Hepatocyte (in vitro differentiated cells): ENCODE data around the gene CDC42EP5. TPM values are rescaled to one million over a fixed set of nuclear protein-coding genes. Genes with fewer than 3 reads are reported as not detected.

Experiments
- DNase-seq: peaks from one replicate; pipeline ENCODE4 v3.0.0-alpha.2; 2016; ENCODE audit warnings: low spot score
- H2AFZ ChIP-seq: fragments of 200-600 bp; sonication (generic); 2 replicates; pipeline ENCODE4 v1.6.0; 2016; ENCODE audit warnings: antibody characterized with exemption, mild to moderate bottlenecking
- H3K27ac ChIP-seq: fragments of 200-600 bp; sonication (generic); 2 replicates; pipeline ENCODE4 v1.5.1; 2016; ENCODE audit warnings: mild to moderate bottlenecking
- H3K27me3 ChIP-seq: fragments of 200-600 bp; sonication (generic); 2 replicates; pipeline ENCODE4 v1.6.1; 2016
- H3K36me3 ChIP-seq: fragments of 200-600 bp; sonication (generic); replicated peaks from 2 replicates; pipeline ENCODE4 v1.5.1; 2016; ENCODE audit warnings: low read depth; ENCODE audit not compliant: insufficient read depth
- H3K4me1 ChIP-seq: fragments of 200-600 bp; sonication (generic); 2 replicates; pipeline ENCODE4 v1.5.1; 2016; ENCODE audit warnings: mild to moderate bottlenecking, moderate library complexity; ENCODE audit not compliant: insufficient read depth
- H3K4me2 ChIP-seq: fragments of 200-600 bp; sonication (generic); 2 replicates; pipeline ENCODE4 v1.6.0; 2016
- H3K4me3 ChIP-seq: fragments of 200-600 bp; sonication (generic); 2 replicates; pipeline ENCODE4 v1.5.1; 2016; ENCODE audit warnings: mild to moderate bottlenecking
- H3K79me2 ChIP-seq: fragments of 200-600 bp; sonication (generic); 2 replicates; pipeline ENCODE4 v1.6.0; 2017; ENCODE audit warnings: mild to moderate bottlenecking
- H3K9me2 ChIP-seq: fragments of 200-600 bp; sonication (generic); replicated peaks from 2 replicates; pipeline ENCODE4 v1.6.0; 2017; ENCODE audit warnings: mild to moderate bottlenecking; ENCODE audit not compliant: insufficient read depth
- H3K9me3 ChIP-seq: fragments of 200-600 bp; sonication (generic); 2 replicates; pipeline ENCODE4 v1.5.1; 2016; ENCODE audit warnings: low read depth, mild to moderate bottlenecking
- H4K20me1 ChIP-seq: fragments of 200-600 bp; sonication (generic); 2 replicates; pipeline ENCODE4 v1.6.0; 2016; ENCODE audit warnings: mild to moderate bottlenecking; ENCODE audit not compliant: insufficient read depth, poor library complexity, severe bottlenecking
- EZH2 ChIP-seq: fragments of 200-600 bp; sonication (generic); IDR thresholded peaks from 2 replicates; pipeline ENCODE4 v1.6.1; 2016; ENCODE audit warnings: antibody characterized with exemption, mild to moderate bottlenecking, borderline replicate concordance
- EZH2phosphoT487 ChIP-seq: fragments of 200-600 bp; sonication (generic); IDR thresholded peaks from one replicate; pipeline ENCODE4 v1.6.1; 2018; ENCODE audit warnings: antibody characterized with exemption, mild to moderate bottlenecking, low read depth, moderate library complexity; ENCODE audit not compliant: unreplicated experiment, severe bottlenecking
- WGBS: methylation state at CpG from one replicate; pipeline ENCODE4 v1.1.6; 2016; ENCODE audit warnings: low lambda C conversion rate; ENCODE audit errors: missing lambda C conversion rate; 5-methylcytosine and 5-hydroxymethylcytosine counted together
- polyA plus RNA-seq: library from polyadenylated mRNA; unstranded; fragments of >200 nt; fragmentation: Nextera tagmentation; extraction: Ambion mirVana; gene quantifications from 2 replicates; pipeline ENCODE4 v1.2.1, GENCODE V29; 2016
- total RNA-seq: library from RNA; depleted of rRNA; stranded (reverse); fragments of >200 nt; gene quantifications from 2 replicates; pipeline ENCODE4 v1.2.3, GENCODE V29; 2014
- TF ChIP-seq, protein P1 (sequence below): fragments of 200-600 bp; sonication (generic); IDR thresholded peaks from 2 replicates; pipeline ENCODE4 v1.5.1; 2016; ENCODE audit warnings: antibody characterized with exemption, mild to moderate bottlenecking; ENCODE audit not compliant: poor library complexity

Gene CDC42EP5
- total and polyA plus RNA-seq, 2 experiments from 2014 or later = 46.8 to 71.2 TPM

DNA sequence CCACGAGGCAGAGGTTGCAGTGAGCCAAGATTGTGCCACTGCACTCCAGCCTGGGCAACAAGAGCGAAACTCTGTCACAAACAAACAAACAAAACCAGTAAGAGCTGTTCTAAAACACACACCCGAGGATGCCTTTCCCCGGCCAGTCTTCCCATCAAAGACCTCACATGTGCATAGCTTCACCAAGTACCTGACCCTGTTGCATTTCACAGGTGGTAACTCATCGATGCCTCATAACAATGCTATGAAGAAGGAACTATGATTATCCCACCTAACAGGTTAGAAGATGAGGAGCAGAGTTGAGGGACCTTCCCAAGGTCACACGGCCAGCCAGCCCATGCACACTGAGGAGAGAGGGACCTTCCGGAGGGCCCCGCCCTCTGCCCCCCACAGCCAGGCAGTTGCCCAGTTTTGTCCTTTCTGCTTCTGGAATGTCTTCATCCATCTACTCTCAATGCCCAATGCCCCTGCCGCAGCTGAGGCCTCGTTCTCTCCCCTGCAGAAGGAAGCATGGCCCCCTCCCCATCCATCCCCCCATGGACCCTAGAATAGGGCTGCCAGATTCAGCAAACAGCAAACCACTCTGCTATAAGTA, 40.9 kb downstream of the CDC42EP5 start:
- WGBS = 86% methylated on average over 10 of the region's 10 CpGs

DNA sequence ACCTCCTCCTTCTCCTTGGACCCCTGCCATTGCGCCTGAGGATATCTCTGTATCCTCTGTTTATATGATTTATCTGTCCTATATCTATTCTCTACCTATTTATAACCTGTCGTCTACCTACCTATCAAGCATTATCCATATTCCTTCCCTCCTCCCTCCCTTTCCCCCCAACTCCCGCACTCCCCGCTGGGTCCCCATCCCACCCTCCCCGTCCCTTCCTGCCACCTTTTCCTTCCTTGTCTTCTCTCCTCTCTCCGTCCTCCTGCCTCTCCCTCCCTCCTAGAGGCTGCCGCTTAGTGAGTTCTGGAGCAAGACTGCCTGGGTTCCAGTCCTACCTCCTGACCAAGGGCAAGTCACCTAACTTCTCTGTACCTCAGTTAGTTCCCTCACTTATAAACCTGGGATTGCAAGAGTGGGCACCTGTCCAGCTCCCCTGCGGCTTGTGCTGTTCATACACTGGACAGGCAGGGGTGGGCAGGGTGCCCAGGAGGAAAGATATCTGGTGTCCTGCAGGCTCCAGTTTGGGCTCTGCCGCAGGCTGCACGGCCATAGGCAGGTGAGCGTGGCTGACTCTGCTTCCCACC, 41.7 kb downstream of the CDC42EP5 start:
- peaks cover 5% of the 10 kb centered on the region for H4K20me1 ChIP-seq
- no peak for DNase-seq
- H3K79me2 ChIP-seq = no peaks in the 10 kb centered on the region
- H3K4me1 ChIP-seq = peaks cover 11% of the 10 kb centered on the region
- H3K36me3 ChIP-seq = no peaks in the 10 kb centered on the region
- H3K4me3 ChIP-seq = no peak overlapping the region
- H2AFZ ChIP-seq = no peak overlapping the region
- 73% methylated on average over 6 of the region's 11 CpGs for WGBS
- H3K9me2 ChIP-seq = no peaks in the 10 kb centered on the region
- H3K9me3 ChIP-seq = no peaks in the 10 kb centered on the region
- H3K27me3 ChIP-seq = peaks cover 11% of the 10 kb centered on the region
- TF ChIP-seq, protein P1, sequence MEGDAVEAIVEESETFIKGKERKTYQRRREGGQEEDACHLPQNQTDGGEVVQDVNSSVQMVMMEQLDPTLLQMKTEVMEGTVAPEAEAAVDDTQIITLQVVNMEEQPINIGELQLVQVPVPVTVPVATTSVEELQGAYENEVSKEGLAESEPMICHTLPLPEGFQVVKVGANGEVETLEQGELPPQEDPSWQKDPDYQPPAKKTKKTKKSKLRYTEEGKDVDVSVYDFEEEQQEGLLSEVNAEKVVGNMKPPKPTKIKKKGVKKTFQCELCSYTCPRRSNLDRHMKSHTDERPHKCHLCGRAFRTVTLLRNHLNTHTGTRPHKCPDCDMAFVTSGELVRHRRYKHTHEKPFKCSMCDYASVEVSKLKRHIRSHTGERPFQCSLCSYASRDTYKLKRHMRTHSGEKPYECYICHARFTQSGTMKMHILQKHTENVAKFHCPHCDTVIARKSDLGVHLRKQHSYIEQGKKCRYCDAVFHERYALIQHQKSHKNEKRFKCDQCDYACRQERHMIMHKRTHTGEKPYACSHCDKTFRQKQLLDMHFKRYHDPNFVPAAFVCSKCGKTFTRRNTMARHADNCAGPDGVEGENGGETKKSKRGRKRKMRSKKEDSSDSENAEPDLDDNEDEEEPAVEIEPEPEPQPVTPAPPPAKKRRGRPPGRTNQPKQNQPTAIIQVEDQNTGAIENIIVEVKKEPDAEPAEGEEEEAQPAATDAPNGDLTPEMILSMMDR = no peak
- TF ChIP-seq EZH2phosphoT487 = no peak
- no peak for TF ChIP-seq EZH2
- H3K4me2 ChIP-seq = peak overlapping the region; percentile 93
- H3K27ac ChIP-seq = no peak overlapping the region

More for the DNA sequence above, 40.9 kb downstream of the CDC42EP5 start:
- TF ChIP-seq, protein P1 = no peak
- TF ChIP-seq EZH2phosphoT487 (no peak), EZH2 (no peak)
- Histone ChIP-seq H3K4me3 (no peak overlapping the region), H3K4me1 (peaks cover 11% of the 10 kb centered on the region), H3K27me3 (peaks cover 11% of the 10 kb centered on the region), H3K9me3 (no peaks in the 10 kb centered on the region), H3K27ac (no peak overlapping the region), H4K20me1 (peaks cover 10% of the 10 kb centered on the region), H3K79me2 (no peaks in the 10 kb centered on the region), H3K9me2 (no peaks in the 10 kb centered on the region), H2AFZ (no peak overlapping the region), H3K4me2 (no peak overlapping the region), H3K36me3 (no peaks in the 10 kb centered on the region)
- no peak for DNase-seq

DNA sequence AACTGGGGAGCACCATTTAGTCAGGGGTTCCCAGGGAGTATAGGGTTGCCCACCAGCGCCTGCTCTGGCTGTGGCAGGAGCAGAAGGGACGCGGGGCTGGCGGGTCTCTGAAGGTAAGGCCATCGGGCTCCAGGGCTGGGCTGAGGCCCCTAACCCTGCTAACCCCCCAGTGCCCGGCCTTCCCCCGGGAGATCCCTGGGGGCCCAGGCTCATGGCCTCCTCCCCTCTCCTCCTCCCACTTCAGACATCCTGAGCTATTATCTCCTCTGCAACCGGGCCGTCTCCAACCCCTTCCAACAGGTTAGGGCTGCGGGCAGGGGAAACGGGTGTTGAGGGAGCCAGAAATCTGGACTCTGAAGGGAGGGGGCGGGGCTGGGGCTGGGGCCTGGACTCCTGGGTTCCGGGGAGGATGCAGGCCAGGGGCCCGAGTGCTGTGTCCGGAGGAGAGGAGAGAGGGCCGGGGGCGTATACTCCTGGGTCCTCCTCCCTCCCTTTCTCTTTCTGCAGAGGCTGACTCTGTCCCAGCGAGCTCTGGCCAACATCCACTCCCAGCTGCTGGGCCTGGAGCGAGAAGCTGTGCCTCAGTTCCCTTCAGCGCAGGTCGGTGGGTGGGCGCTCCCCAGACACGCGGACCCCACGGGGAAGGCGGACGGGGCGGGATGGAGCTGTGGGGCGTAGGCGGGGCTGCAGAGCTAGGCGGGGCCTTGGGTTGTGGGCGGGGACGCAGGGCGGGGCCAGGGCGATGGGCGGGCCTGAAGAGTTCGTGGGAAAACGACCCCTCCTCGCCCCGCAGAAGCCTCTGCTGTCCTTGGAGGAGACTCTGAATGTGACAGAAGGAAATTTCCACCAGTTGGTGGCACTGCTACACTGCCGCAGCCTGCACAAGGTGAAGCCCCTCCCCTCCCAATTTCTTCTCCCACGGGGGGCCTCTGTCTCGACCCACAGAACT, 42.5 kb downstream of the CDC42EP5 start:
- Histone ChIP-seq H3K4me1 (peaks cover 11% of the 10 kb centered on the region), H3K27ac (no peak overlapping the region), H4K20me1 (peaks cover 5% of the 10 kb centered on the region), H3K9me2 (no peaks in the 10 kb centered on the region), H3K27me3 (peaks cover 11% of the 10 kb centered on the region), H3K4me3 (no peak overlapping the region), H3K9me3 (no peaks in the 10 kb centered on the region), H3K36me3 (no peaks in the 10 kb centered on the region), H3K79me2 (no peaks in the 10 kb centered on the region), H2AFZ (no peak overlapping the region), H3K4me2 (peak overlapping the region; percentile 93)
- 7% methylated on average over 26 of the region's 43 CpGs for WGBS
- TF ChIP-seq EZH2 = no peak
- TF ChIP-seq, protein P1 = peak; percentile 44
- peak; percentile 77 for DNase-seq
